ENCODE results near the gene ABRACL. TPM values are rescaled to one million over a fixed set of nuclear protein-coding genes. Genes with fewer than 3 reads are reported as not detected.

ABRACL gene
- total RNA-seq, 2 experiments from 2014 or later = 147 to 155 TPM

DNA sequence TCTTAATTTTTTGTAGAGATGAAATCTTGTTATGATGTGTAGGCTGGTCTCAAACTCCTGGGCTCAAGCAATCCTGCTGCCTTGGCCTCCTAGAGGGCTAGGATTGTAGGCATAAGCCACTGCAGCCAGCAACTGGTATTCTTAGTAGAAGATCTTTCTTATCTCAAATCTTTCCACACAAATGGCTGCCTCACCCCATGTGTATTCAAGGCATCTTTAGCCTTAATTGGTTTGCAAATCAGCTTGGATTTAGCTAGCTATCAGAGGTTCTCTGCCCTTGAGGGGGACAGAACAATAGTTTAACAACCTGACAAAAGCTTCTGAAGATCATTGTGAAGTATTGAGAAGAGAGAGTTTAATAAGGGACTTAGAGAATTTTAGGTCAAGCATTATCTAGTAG lies 17.9 kb upstream of the ABRACL start:
- intact Hi-C loops (cut with micrococcal nuclease) = no loop called here
- DNase-seq (no peak), ATAC-seq (no peak)
- Mint-ChIP-seq H3K27ac (no peak overlapping the region), H3K27me3 (no peaks in the 10 kb centered on the region), H3K4me1 (ENCODE audit: low read depth) (no peaks in the 10 kb centered on the region), H3K36me3 (ENCODE audit: low read depth) (no peaks in the 10 kb centered on the region), H3K9me3 (no peaks in the 10 kb centered on the region), H3K4me3 (no peak overlapping the region)
- TF ChIP-seq, protein P1, sequence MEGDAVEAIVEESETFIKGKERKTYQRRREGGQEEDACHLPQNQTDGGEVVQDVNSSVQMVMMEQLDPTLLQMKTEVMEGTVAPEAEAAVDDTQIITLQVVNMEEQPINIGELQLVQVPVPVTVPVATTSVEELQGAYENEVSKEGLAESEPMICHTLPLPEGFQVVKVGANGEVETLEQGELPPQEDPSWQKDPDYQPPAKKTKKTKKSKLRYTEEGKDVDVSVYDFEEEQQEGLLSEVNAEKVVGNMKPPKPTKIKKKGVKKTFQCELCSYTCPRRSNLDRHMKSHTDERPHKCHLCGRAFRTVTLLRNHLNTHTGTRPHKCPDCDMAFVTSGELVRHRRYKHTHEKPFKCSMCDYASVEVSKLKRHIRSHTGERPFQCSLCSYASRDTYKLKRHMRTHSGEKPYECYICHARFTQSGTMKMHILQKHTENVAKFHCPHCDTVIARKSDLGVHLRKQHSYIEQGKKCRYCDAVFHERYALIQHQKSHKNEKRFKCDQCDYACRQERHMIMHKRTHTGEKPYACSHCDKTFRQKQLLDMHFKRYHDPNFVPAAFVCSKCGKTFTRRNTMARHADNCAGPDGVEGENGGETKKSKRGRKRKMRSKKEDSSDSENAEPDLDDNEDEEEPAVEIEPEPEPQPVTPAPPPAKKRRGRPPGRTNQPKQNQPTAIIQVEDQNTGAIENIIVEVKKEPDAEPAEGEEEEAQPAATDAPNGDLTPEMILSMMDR (IDR thresholded peaks at IDR 0.05) = no peak
- CTCF ChIA-PET = no interaction called here
- POLR2A ChIA-PET = no interaction called here

DNA sequence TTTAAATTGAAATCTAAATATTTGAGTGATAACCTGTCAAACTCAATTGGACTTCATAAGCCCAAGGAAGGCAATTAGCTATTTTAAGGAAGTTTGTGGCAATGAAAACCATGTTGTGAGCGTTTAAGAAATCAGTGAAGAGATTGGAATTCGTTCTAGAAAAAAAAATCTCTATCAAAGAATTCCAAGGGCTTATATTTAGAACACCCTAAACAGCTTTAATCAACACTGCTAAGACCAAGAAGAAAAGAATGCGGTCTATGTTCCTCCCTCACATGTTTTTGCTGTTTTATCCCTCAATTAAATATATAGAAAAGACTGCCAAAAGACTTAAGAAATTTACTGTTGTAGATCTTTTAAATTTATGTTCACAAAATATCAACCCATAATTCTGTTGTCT lies 16.6 kb upstream of the ABRACL start:
- POLR2A ChIA-PET = no interaction called here
- H3K9me3 Mint-ChIP-seq = no peaks in the 10 kb centered on the region

DNA sequence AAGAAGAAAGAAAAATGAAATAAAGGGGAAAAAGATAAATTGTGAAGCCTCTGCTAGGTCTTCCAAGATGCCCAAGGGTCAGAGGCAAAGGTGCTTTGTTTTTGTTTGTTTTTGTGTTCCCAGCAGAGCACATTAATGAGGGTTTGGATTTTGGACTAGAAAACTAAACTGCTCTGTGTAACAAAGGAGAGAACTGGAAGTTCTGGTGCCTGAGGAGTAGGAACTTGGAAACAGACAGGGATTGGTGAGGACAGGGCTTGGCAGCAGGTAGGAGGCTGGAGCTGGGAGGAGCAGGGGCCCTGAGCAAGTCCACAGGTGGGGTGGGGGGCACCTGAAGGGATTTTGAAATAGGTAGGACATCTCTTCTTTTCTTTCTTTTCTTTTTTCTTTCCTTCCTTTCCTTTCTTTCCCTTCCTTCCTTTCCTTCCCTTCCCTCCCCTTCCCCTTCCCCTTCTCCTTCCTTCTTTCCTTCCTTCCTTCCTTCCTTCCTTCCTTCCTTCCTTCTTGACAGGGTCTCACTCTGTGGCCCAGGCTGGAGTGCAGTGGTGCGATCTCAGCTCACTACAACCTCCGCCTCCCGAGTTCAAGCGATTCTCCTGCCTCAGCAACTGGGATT lies 15.3 kb upstream of the ABRACL start:
- CTCF ChIA-PET = interaction anchor here (1.7 kb wide), 1 partner anchor 25 kb away, joined by 5 read pairs; no protein-coding TSS in a partner anchor
- H3K36me3 Mint-ChIP-seq (ENCODE audit: low read depth) = no peaks in the 10 kb centered on the region
- no peaks in the 10 kb centered on the region for H3K27me3 Mint-ChIP-seq
- H3K27ac Mint-ChIP-seq = no peak overlapping the region
- TF ChIP-seq, protein P1 (IDR thresholded peaks at IDR 0.05) = no peak
- intact Hi-C loops (cut with micrococcal nuclease) = no loop called here
- no peak for ATAC-seq
- POLR2A ChIA-PET = no interaction called here
- H3K9me3 Mint-ChIP-seq = no peaks in the 10 kb centered on the region
- DNase-seq = no peak
- peaks cover 1% of the 10 kb centered on the region for H3K4me1 Mint-ChIP-seq (ENCODE audit: low read depth)
- H3K4me3 Mint-ChIP-seq = no peak overlapping the region

More for the DNA sequence above, 16.6 kb upstream of the ABRACL start:
- H3K36me3 Mint-ChIP-seq (ENCODE audit: low read depth) = no peaks in the 10 kb centered on the region
- ATAC-seq (no peak), DNase-seq (no peak)
- intact Hi-C loops (cut with micrococcal nuclease) = no loop called here
- CTCF ChIA-PET = interaction anchor here (1.0 to 1.7 kb wide), 2 partner anchors 23 to 332 kb away, joined by 3 to 5 read pairs; no protein-coding TSS in a partner anchor
- H3K4me3 Mint-ChIP-seq = no peak overlapping the region
- no peak overlapping the region for H3K27ac Mint-ChIP-seq
- H3K4me1 Mint-ChIP-seq (ENCODE audit: low read depth) = peaks cover 1% of the 10 kb centered on the region
- no peaks in the 10 kb centered on the region for H3K27me3 Mint-ChIP-seq
- TF ChIP-seq, protein P1 (IDR thresholded peaks at IDR 0.05) = no peak

DNA sequence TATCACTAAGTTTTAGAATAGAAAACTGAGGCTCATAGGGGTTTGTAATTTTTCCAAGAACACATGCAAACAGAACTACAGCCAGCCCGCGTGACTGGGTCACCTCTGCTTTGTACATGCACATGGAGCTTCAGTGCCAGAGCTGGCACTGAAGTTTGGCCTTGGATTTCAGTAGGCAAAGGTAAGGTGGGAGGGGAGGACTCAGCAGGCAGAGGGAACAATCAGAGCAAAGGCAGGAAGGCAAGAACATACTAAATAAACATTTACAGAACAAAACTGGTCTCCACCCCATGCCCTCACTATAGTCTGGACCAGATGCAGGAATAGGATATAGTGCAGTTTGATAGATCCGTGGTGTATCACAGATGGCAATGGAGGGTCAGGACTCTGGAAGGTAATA lies 13.6 kb upstream of the ABRACL start:
- no peaks in the 10 kb centered on the region for H3K9me3 Mint-ChIP-seq
- H3K36me3 Mint-ChIP-seq (ENCODE audit: low read depth) = no peaks in the 10 kb centered on the region
- H3K4me3 Mint-ChIP-seq = no peak overlapping the region
- ChIA-PET POLR2A (interaction anchor here (1.1 kb wide), 1 partner anchor 45 kb away, joined by 3 read pairs; no protein-coding TSS in a partner anchor), CTCF (no interaction called here)
- ATAC-seq (no peak), DNase-seq (no peak)
- TF ChIP-seq, protein P1 (IDR thresholded peaks at IDR 0.05) = no peak
- intact Hi-C loops (cut with micrococcal nuclease) = no loop called here
- no peaks in the 10 kb centered on the region for H3K27me3 Mint-ChIP-seq
- H3K27ac Mint-ChIP-seq = no peak overlapping the region
- peaks cover 1% of the 10 kb centered on the region for H3K4me1 Mint-ChIP-seq (ENCODE audit: low read depth)

DNA sequence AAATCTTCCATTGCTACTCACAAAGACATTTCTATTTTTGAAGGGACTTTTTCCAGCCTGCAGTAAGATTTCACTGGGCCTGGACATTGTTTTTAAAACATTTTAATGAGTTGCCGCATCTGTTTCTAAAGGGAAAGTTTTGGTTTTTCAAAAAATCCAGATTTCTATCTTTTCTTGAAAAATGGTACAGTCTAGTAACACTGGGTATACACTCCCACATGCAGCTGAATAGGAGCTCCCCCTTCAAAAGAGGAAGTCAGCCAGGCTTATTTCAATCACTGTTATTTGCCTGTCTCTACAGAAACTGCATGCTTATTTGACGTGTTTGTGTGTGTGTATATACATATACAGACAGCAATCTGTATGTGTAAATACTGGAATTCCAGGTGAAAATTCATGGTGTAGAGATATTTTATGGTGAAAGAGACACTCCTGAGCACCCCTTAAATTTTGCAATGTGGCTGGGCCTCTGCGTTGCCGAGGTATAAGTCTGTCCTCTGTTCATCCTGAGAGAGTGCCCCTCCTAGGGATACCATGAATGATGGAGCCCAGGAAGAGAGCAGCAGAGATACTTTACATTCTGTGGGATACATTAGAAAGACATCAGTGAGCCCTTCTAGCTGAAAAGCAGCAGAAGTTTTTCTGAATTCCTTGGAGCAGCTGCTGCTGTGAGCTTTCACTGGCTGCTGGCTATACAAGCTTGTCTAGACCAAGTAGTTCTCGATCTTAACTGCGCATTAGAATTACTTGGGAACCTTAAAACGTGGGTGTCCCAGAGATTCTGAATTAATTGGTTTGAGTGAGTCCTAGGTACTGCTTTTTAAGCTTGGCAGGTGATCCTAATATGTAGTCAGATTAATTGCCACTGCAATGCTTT lies 12.0 kb upstream of the ABRACL start:
- ChIA-PET POLR2A (interaction anchor here (1.0 to 1.7 kb wide), 2 partner anchors 10 to 14 kb away, joined by 3 to 5 read pairs; no protein-coding TSS in a partner anchor), CTCF (interaction anchor here (3.0 kb wide), 1 partner anchor 27 kb away, joined by 8 read pairs; no protein-coding TSS in a partner anchor)
- H3K27ac Mint-ChIP-seq = no peak overlapping the region
- H3K4me1 Mint-ChIP-seq (ENCODE audit: low read depth) = peaks cover 1% of the 10 kb centered on the region
- H3K9me3 Mint-ChIP-seq = no peaks in the 10 kb centered on the region
- no peaks in the 10 kb centered on the region for H3K27me3 Mint-ChIP-seq
- intact Hi-C loops (cut with micrococcal nuclease) = no loop called here
- TF ChIP-seq, protein P1 (IDR thresholded peaks at IDR 0.05) = no peak
- H3K36me3 Mint-ChIP-seq (ENCODE audit: low read depth) = no peaks in the 10 kb centered on the region
- H3K4me3 Mint-ChIP-seq = no peak overlapping the region
- DNase-seq (no peak), ATAC-seq (no peak)
